ENCODE data around the gene LGR4.
A peak's percentile ranks its signal among the peaks of the same experiment; 100 is the strongest.

The LGR4 gene

DNA sequence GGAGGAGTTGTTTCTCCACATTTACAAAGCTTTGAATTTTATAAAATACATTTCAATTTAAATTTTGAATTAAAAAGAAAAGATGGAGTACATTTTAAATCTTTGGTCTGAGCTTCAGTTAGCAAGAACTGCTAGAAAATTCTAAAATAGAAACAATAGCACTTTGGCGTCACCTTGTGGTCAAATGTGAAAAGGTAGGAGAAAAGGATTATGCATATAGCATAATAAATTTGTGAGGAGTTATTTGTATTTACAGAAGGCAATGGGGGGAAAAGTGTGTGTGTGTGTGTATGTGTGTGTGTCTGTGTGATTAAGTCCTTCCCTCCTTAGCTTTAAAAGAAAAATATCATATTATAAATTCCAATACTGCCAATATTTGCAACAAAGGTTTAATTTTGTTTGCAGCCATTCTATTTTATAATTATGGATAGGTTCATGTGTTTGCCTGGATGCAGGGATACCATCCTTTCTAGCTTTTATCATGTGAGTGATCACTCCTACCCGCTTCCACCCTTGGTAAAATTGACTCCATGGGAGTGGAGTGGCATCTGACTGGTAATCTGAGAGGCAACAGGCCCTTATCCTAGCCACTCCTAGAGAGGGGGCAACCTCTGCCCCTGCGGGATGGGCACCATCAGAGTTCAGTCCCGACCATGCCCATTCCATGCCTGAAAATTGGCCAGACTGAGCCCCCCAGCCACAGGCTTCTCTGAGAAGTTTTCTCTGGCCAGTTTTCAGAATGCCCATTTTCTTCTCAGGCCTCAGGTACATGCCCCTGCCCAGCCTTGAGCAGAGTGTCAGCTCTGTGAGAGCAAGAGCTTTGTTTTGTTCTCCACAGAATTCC lies 13.6 kb upstream of the LGR4 start:
- peak; percentile 47 for DNase-seq

DNA sequence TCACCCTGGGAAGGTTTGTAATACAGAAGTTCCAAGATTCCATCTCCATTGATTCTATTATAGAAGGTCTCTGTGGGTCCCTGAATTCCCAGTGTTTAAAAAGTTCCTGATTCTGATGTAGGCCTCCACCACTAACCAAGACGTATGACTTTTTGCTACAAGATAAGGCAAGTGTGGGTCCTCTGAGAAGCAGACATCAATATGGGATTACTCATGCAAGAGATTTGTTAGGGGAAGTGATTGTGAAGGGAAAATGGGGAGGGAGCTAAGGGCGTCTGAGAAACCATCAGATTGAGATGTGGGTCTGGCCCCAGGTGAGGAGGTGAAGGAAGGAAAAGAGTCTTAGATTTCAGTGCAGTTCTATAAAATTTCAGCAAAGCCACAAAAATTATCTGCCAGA lies 10.2 kb upstream of the LGR4 start:
- DNase-seq: no peak

DNA sequence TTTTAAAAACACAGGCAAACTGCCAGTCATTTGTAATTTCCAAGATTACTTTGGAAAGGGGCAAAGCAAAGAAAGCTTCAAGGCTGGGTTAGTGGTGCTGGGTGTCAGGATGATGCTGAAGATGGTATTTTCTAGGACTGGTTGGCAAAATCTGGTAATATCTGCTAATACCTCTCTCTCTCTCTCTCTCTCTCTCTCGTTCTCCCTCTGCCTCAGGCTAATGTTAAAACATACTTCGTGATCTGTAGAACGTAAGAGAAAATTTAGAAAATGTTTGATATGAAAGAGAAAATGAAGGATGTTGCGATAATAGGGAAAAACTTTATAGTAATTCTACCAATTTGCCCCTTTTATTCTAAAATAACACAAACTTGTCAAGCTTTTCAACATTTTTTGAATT lies 9.4 kb upstream of the LGR4 start:
- no peak for DNase-seq

DNA sequence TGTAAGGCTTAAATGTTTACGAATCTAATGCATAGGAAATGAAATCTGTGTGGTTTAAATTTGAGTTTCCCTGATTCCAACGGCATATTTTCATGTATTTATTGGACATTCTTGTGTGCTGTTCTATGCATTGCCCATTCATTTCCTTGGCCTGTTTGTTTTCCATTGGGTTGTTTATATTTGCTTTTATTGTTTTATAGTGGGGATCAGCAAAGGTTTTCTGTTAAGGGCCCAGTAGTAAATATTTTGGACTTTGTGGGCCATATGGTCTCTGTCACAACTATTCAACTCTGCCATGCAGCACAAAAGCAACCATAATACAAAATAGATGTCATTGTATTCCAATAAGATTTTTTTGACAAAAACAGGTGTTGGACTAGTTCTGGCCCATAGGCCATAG lies 5.2 kb upstream of the LGR4 start:
- no peak for DNase-seq

DNA sequence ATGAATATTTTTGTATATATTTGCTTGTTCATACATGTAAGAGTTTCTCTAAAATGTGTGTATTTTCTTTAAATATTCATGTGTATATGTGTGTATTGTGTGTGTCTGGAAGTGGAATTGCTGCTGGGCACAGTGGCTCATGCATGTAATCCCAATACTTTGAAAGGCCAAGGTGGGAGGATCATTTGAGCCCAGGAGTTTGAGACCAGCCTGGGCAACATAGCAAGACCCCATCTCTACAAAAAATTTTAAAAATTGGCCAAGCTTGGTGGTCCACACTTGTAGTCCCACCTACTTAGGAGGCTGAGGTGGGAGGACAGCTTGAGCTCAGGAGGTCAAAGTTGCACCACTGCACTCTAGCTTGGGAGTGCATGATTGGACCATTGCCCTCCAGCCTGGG lies 4.7 kb upstream of the LGR4 start:
- no peak for DNase-seq

GRCh38 chr11:27475622-27476021 lies 3.0 kb upstream of the LGR4 start:
- no peak for DNase-seq

DNA sequence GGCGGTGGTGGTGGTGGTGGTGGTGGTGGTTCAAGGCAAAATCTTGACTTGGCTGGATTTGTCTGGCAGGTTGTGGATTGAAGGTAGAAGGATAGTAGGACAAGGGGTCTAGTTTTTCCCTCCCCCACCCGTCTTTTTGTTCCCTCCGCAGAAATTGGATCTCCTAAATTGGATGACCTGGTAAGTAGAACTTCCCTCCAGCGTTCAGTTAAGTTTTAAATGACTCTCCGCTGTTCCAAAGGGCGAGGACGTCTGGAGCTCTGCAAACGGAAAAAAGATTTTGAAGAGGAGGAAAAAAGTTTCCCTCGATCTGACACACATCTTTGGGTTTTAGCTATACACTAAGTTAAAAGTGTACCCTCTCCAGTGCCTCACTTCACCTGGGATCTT lies 422 bp upstream of the LGR4 start:
- DNase-seq: no peak

DNA sequence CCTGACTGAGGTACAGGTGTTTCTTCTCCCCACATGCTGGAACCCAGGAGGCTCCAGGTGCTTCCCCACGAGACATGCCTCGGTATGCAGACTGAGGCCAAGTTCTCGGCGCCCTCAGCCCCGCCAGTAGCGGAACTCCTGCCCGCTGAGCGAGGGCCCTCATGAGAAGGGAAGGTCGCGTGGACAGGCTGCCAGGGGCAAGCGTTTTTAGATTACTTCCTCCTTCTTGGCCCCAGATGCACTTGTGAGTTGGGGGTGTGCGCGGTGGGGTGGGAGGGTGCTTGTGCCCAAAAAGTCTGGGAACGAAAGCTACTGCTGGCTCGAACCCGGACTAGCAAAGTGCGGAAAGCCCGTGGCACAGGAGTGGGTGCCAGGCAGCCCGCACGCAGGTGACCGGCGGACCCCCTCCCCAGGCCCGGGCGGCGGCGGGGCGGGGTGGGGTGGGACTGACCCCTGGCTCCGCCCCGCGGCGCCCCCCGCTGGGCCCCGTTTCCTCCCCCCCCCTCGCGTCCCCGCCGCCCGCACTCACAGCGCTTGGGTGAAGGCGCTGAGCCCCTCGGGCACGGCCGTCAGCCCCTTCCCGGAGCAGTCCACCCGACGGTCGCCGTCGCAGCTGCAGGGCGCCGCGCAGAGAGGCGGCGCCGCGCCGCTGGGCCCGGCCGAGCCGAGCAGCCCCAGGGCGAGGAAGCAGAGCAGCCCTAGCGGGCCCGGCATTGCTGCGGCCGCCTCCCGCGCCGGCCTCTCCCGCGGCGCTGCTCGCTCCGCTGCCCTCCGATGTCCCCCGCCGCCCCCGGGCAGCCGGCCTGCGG lies 797 bp downstream of the LGR4 start:
- DNase-seq: no peak

GRCh38 chr11:27470826-27471588 lies 1.6 kb downstream of the LGR4 start:
- DNase-seq: no peak

DNA sequence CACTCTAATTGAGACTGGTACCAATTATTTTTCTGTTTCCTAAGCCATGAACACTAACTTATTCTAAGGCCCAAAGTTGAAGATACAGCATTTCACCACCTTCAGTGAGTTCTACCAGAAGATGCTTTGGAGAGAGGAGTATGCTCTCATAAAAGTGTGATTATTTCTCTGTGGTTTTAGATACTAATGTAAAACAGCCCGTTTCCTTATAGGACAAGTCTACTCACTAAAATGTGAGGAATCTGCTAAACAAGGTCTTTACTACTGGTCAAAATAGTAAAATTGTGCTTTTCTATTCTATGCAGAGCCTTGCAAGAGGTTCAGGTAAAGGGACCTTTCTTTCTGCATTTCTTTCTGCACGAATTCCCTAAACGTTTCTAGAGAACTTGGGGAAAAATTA lies 2.4 kb downstream of the LGR4 start:
- no peak for DNase-seq

GRCh38 chr11:27468995-27469695 lies 3.4 kb downstream of the LGR4 start:
- DNase-seq: no peak

DNA sequence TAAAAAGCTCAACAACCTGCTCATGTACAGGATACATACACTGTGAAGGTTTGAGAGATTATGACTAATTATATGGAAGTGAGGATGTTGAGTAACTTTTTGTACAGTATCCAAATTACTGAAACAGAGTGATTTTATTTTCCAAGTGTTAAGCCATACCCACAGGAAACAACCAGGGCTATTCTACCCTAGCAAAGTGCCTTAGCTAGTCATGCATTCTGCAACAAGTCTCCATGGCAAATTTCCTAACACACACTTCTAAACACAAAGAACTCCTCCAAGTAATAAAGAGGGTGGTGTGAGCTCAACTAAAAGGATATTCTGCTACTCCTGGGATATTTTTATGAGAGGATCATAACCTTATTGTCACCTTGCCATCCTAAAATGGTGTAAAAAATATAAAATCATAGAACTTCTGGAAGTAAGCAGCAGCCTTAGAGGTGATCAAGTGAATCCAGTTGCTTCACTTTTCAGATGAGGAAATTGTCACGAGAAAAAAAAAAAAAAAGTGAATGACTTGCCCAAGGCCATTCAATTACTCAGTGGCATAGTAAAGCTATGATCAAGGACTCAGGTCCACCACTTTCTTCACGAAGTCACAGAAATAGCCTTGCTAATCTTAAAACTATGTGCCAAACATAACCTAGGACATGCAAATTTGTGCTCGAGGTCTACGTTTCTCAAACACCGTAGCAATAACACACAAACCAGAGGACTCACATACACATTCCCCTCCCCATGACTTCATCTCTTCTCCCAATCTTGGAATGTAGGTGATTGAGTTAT lies 4.2 kb downstream of the LGR4 start:
- no peak for DNase-seq

GRCh38 chr11:27467181-27467913 lies 5.2 kb downstream of the LGR4 start:
- DNase-seq: no peak

- no peak for DNase-seq
Measured at GRCh38 chr11:27466363-27466762, 6.2 kb downstream of the LGR4 start.

- no peak for DNase-seq
Measured at GRCh38 chr11:27465629-27466028, 7.0 kb downstream of the LGR4 start.

DNA sequence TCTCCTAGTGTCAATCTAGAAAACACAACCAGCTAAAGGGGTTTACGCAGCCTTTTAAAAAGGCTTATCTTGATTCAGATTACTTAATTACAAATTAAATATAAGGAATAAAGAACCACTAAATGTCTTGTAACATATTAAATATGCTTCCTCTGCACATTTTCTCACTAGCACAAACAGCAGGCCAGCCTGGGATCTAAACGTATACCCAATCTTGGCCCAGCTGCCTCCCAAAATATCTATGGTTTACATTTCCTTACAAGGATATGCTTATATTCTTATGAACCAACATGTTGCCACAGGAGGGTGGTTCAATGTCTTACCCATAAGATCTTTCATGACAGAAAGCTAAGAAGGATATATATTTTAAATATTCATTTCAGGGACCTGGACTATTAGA lies 7.7 kb downstream of the LGR4 start:
- no peak for DNase-seq

DNA sequence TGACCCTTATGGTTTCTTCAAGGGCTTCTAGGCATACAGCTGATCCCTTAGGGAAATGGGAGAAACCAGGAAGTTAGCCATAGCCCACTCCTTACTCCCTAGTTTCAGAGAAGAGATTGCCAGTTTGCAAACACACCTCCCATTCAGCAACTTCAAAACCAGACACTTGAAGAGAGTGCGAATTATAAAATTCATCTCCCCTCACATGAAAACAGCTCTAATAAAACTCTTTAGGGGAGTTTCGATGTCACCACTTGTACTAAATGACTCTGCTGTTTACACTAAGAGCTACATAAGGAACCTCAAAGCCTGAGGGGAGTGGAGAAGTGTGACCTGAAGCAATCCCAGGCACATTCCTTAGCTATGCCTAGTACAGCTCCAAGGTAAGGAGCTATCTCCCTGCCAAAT lies 8.3 kb downstream of the LGR4 start:
- no peak for DNase-seq

DNA sequence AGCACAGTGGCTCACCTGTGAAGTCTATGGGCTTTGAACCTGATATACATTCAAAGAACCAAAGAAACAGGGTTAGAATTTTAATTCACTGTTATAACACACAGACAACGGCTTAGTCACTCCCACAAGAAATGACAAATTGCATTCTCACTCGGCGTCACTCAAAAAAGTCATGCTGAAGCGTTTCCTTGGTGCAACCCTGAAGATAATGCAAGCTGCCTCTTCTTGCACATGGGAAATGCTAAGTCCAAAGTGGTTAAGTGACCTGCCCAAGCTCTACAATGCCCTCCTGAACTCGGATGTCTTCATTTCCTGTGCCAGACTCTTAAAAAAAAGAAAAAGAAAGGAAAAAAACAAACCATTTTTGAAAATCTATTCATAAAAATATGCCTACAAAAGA lies 10.0 kb downstream of the LGR4 start:
- DNase-seq: no peak

DNA sequence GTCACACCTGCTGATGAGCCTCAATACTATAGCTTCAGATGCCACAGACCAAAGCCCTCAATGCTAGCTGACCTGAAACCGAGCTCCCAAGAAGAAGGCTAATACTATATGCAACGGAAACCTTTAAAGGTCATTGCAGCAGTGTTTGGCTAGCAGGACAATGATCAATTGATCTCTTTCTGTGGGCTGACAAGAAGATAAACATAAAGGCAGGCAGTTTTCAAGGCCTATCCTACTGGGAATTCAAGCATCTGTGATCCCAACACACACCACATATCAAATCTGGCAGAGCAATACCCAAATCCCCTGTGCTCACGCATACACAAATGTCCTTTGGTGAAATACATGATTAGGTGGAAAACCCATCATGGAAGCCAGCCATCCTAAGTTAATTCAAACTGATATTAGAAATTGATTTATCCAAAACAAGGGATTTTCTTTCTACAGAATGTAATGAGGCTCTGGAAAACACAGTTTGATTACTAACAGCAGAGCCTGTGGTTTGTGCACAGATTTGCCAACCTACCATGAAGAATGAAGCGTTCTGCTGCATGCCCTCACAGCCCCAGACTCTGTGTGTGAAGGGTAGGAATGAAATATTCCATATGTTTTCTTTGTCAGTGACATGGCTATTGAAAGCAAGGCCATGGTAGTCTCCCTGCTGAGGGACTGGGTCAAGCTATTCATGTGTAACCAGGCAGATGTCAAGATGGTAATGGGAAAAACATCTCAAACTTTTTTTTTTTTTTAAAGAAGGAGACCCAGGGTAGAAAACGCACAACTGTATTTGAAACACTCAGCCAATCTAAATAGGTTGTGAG lies 12.2 kb downstream of the LGR4 start:
- DNase-seq: no peak

DNA sequence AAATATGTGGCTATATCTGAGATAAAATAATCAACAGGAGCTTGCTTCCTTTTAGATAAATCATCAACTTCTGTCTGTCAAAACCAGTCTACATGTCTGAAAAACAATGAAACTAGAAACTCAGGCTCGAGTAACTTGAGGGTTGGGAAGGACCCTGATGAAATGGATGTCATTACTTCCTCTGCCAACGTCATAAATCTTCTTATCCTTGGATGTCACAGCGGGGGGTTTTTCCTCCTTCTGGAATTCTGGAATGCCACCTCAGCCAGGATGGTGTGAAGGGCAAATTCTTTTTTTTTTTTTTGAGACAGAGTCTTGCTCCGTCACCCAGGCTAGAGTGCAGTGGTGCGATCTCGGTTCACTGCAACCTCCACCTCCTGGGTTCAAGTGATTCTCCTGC lies 13.4 kb downstream of the LGR4 start:
- no peak for DNase-seq

DNA sequence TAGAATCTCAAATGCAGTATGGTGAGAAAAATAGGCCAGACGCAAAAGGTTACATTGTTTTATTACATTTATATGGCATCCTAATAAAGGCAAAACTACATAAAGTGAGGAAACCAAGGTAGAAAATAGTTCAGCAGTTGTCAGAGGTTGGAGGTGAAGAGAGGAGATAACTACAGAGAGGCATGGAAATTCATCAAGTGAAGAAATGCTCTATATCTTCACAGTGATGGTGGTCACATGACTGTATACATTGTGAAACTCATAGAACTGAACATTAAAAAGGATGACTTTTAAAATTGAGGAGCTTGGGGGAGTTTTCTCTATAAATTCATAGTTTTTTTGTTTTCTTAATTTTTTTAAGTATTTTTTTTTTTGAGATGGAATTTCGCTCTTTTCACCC lies 14.4 kb downstream of the LGR4 start:
- no peak for DNase-seq
